IMR-90 (cell line): ENCODE results near the gene SLC25A11. TPM values are rescaled to one million over a fixed set of nuclear protein-coding genes. Genes with fewer than 3 reads are reported as not detected.

Experiments used
- ATAC-seq: fragments of 200-7000 bp; cut with Tn5 transposase; 2 replicates; pipeline ENCODE4 v1.9.1; 2020; ENCODE audit warnings: low read depth, mild to moderate bottlenecking, moderate library complexity
- BruUV-seq: library from RNA; stranded (reverse); fragments of 400-500 nt; replicated peaks from 2 replicates; lab custom pipeline; 2021; lab: Mats Ljungman, UMichigan
- CTCF ChIA-PET: fragments of 300-600 bp; formaldehyde crosslinking; extraction: SDS; loops from one replicate; lab custom pipeline; 2021; ENCODE audit warnings: antibody characterized with exemption; lab: Yijun Ruan, JAX
- POLR2A ChIA-PET: fragments of 300-600 bp; sonication (Branson Sonifier 250); formaldehyde crosslinking; loops from one replicate; lab custom pipeline; 2022; ENCODE audit warnings: antibody characterized with exemption; ENCODE audit not compliant: unreplicated experiment; lab: Charles Lee
- DNase-seq: peaks from one replicate; pipeline ENCODE4 v3.0.0; 2013
- H2AFZ ChIP-seq: replicated peaks from 2 replicates; pipeline ENCODE3; 2013; ENCODE audit warnings: low read length, mild to moderate bottlenecking; ENCODE audit not compliant: poor library complexity
- H2AK5ac ChIP-seq: 2 replicates; pipeline ENCODE4 v1.6.1; 2013; ENCODE audit warnings: low read depth, low read length, inconsistent platforms
- H2AK9ac ChIP-seq: replicated peaks from 2 replicates; pipeline ENCODE3; 2013; ENCODE audit warnings: mild to moderate bottlenecking, low read depth, low read length, moderate library complexity; ENCODE audit not compliant: poor library complexity
- H2BK120ac ChIP-seq: 2 replicates; pipeline ENCODE4 v1.6.1; 2013; ENCODE audit warnings: low read depth, low read length, inconsistent platforms
- H2BK15ac ChIP-seq: 3 replicates; pipeline ENCODE4 v1.6.1; 2013; ENCODE audit warnings: low read depth, low read length, inconsistent platforms
- H2BK20ac ChIP-seq: 2 replicates; pipeline ENCODE4 v1.6.1; 2013; ENCODE audit warnings: low read depth, mild to moderate bottlenecking, inconsistent platforms, low read length, moderate library complexity
- H2BK5ac ChIP-seq: 2 replicates; pipeline ENCODE4 v1.6.1; 2013; ENCODE audit warnings: mild to moderate bottlenecking, low read depth, low read length, inconsistent platforms; ENCODE audit not compliant: poor library complexity, severe bottlenecking
- H3K14ac ChIP-seq: replicated peaks from 2 replicates; pipeline ENCODE4 v1.6.1; 2013; ENCODE audit warnings: low read depth, low read length, inconsistent platforms
- H3K18ac ChIP-seq: 2 replicates; pipeline ENCODE4 v1.6.1; 2013; ENCODE audit warnings: low read depth, low read length, control low read depth
- H3K23ac ChIP-seq: 2 replicates; pipeline ENCODE4 v1.6.1; 2013; ENCODE audit warnings: low read depth, low read length, inconsistent platforms
- H3K27ac ChIP-seq: 2 replicates; pipeline ENCODE4 v1.5.1; 2013; ENCODE audit warnings: mild to moderate bottlenecking, control low read depth, low read length; ENCODE audit not compliant: insufficient read depth
- H3K27me3 ChIP-seq: 2 replicates; pipeline ENCODE4 v1.6.1; 2013; ENCODE audit warnings: low read length; ENCODE audit not compliant: control insufficient read depth, insufficient read depth
- H3K36me3 ChIP-seq: 2 replicates; pipeline ENCODE4 v1.6.1; 2013; ENCODE audit warnings: low read length, mixed read lengths; ENCODE audit not compliant: control insufficient read depth, insufficient read depth
- H3K4ac ChIP-seq: 2 replicates; pipeline ENCODE4 v1.6.1; 2013; ENCODE audit warnings: low read depth, low read length, inconsistent platforms
- H3K4me1 ChIP-seq: 2 replicates; pipeline ENCODE4 v1.6.1; 2013; ENCODE audit warnings: low read length, mixed read lengths; ENCODE audit not compliant: control insufficient read depth, insufficient read depth
- H3K4me2 ChIP-seq: 2 replicates; pipeline ENCODE4 v1.6.1; 2013; ENCODE audit warnings: low read depth, mild to moderate bottlenecking, control low read depth, low read length, moderate library complexity
- H3K4me3 ChIP-seq: 2 replicates; pipeline ENCODE4 v1.5.1; 2013; ENCODE audit warnings: low read depth, mild to moderate bottlenecking, control low read depth, low read length, moderate library complexity; ENCODE audit not compliant: insufficient read depth
- H3K56ac ChIP-seq: 2 replicates; pipeline ENCODE4 v1.6.1; 2013; ENCODE audit warnings: low read length, inconsistent platforms; ENCODE audit not compliant: insufficient read depth; ENCODE audit errors: extremely low read depth
- H3K79me1 ChIP-seq, 2 experiments: 2 replicates each; pipeline ENCODE4 v1.6.1; 2013; ENCODE audit warnings: low read length in 2 of 2, inconsistent platforms in 1 of 2, low read depth in 1 of 2
- H3K9ac ChIP-seq: 2 replicates; pipeline ENCODE4 v1.6.1; 2013; ENCODE audit warnings: low read depth, low read length, control low read depth
- H3K9me1 ChIP-seq: 2 replicates; pipeline ENCODE4 v1.6.1; 2013; ENCODE audit warnings: low read length, inconsistent platforms; ENCODE audit not compliant: insufficient read depth
- H3K9me3 ChIP-seq: 2 replicates; pipeline ENCODE4 v1.6.1; 2013; ENCODE audit warnings: low read length; ENCODE audit not compliant: control insufficient read depth, insufficient read depth
- H4K20me1 ChIP-seq: 2 replicates; pipeline ENCODE4 v1.6.1; 2013; ENCODE audit warnings: low read length, inconsistent platforms; ENCODE audit not compliant: insufficient read depth
- H4K5ac ChIP-seq: 2 replicates; pipeline ENCODE4 v1.6.1; 2013; ENCODE audit warnings: mild to moderate bottlenecking, low read depth, low read length, control low read depth
- H4K8ac ChIP-seq, 2 experiments: 2 replicates each; pipeline ENCODE4 v1.6.1; 2013; ENCODE audit warnings: low read depth in 2 of 2, low read length in 2 of 2, control low read depth in 1 of 2, inconsistent platforms in 1 of 2
- H4K91ac ChIP-seq: 2 replicates; pipeline ENCODE4 v1.6.1; 2013; ENCODE audit warnings: low read depth, low read length, inconsistent platforms; ENCODE audit not compliant: insufficient read depth
- BHLHE40 ChIP-seq: fragments of 150-350 bp; IDR thresholded peaks from 2 replicates; pipeline ENCODE4 v1.6.1; 2016; ENCODE audit warnings: mild to moderate bottlenecking, low read depth, low read length
- CEBPB ChIP-seq: IDR thresholded peaks from 2 replicates; pipeline ENCODE4 v1.6.1; 2012; ENCODE audit warnings: low read depth, low read length, improper control_type of control experiment
- MAFK ChIP-seq: IDR thresholded peaks from 2 replicates; pipeline ENCODE4 v1.6.1; 2012; ENCODE audit warnings: low read depth, low read length, improper control_type of control experiment
- NFE2L2 ChIP-seq: fragments of 150-350 bp; IDR thresholded peaks from 2 replicates; pipeline ENCODE4 v1.6.1; 2016; ENCODE audit warnings: low read depth, mild to moderate bottlenecking, low read length
- USF2 ChIP-seq: fragments of 150-350 bp; IDR thresholded peaks from 2 replicates; pipeline ENCODE4 v1.6.1; 2017; ENCODE audit warnings: mild to moderate bottlenecking, antibody characterized with exemption, low read length, low read depth
- WGBS, 2 experiments: methylation state at CpG; one replicate each; pipeline versions ENCODE4 v1.1.5 to v1.1.7; 2013; ENCODE audit warnings: missing lambda C conversion rate in 2 of 2; ENCODE audit not compliant: insufficient read length in 1 of 2; ENCODE audit errors: extremely low coverage in 2 of 2; 5-methylcytosine and 5-hydroxymethylcytosine counted together
- dilution Hi-C: fragments of 300-500 bp; cut with HindIII; formaldehyde crosslinking; loops from one replicate; pipeline ENCODE4 v1.14.3; 2018; ENCODE audit warnings: low sequenced_read_pairs; ENCODE audit not compliant: unreplicated experiment
- in situ Hi-C: fragments of 300-500 bp; cut with MboI; formaldehyde crosslinking; loops from 3 replicates; pipeline ENCODE4 v1.14.3; 2019; ENCODE audit warnings: low sequenced_read_pairs, inconsistent platforms, mixed read lengths
- intact Hi-C: fragments of 100-400 bp; cut with micrococcal nuclease; formaldehyde crosslinking; loops from 2 replicates; pipeline ENCODE4 v1.10.0; 2022
- polyA plus RNA-seq, 3 experiments: library from polyadenylated mRNA; depleted of rRNA; stranded (reverse); fragments of >200 nt; gene quantifications; 2 replicates each; pipeline ENCODE4 v1.2.3, GENCODE V29; 2012; ENCODE audit warnings: low replicate concordance in 1 of 3
- total RNA-seq: library from RNA; depleted of rRNA; stranded (reverse); fragments of >200 nt; gene quantifications from 2 replicates; pipeline ENCODE4 v1.2.3, GENCODE V29; 2012

The SLC25A11 gene
- total and polyA plus RNA-seq, 2 of the 4 experiments (the other 2 are of a cell fraction), result 35.0 to 62.2 TPM

GRCh38 chr17:4938688-4939545 is 929 bp downstream of the SLC25A11 start (continued):
- TF ChIP-seq MAFK (no peak), BHLHE40 (no peak), NFE2L2 (no peak)

GRCh38 chr17:4938069-4938491 is 1.8 kb downstream of the SLC25A11 start:
- POLR2A ChIA-PET, result no interaction called here
- no peak overlapping the region for H4K5ac ChIP-seq
- no peak overlapping the region for H3K9ac ChIP-seq
- no peak overlapping the region for H2AK9ac ChIP-seq
- no peak overlapping the region for H2BK20ac ChIP-seq
- H3K23ac ChIP-seq, result no peak overlapping the region
- DNase-seq (no peak), ATAC-seq (no peak)
- no peak overlapping the region for H2AK5ac ChIP-seq
- H3K27ac ChIP-seq, result no peak overlapping the region
- H4K8ac ChIP-seq, result no peak overlapping the region
- H3K4ac ChIP-seq, result no peak overlapping the region
- no peak overlapping the region for H3K4me3 ChIP-seq
- no peak overlapping the region for H3K14ac ChIP-seq
- peaks cover 19% of the 10 kb centered on the region; the same call in 1 of the 2 replicates for H4K20me1 ChIP-seq
- no CpG with 5 or more reads among the region's 11 CpGs for WGBS, 2 experiments
- peaks cover 17 to 42% of the 10 kb centered on the region in 2 experiments; a peak in 3 of 4 replicates for H3K79me1 ChIP-seq
- H3K18ac ChIP-seq, result no peak overlapping the region
- H4K91ac ChIP-seq, result no peak overlapping the region
- H3K4me2 ChIP-seq, result no peak overlapping the region; the same call in 1 of the 2 replicates
- peaks cover 17% of the 10 kb centered on the region for H3K9me1 ChIP-seq
- TF ChIP-seq USF2 (no peak), NFE2L2 (no peak), MAFK (no peak), CEBPB (no peak)
- H2BK5ac ChIP-seq, result no peak overlapping the region
- no peak overlapping the region for H3K56ac ChIP-seq
- no TSS peak for BruUV-seq
- H3K27me3 ChIP-seq, result no peaks in the 10 kb centered on the region
- H3K36me3 ChIP-seq, result peaks cover 26% of the 10 kb centered on the region
- no peak overlapping the region for H2BK15ac ChIP-seq
- in situ Hi-C loops (no loop called here), dilution Hi-C loops (no loop called here), intact Hi-C loops (no loop called here)
- no peak overlapping the region for H2BK120ac ChIP-seq
- H3K4me1 ChIP-seq, result peaks cover 14% of the 10 kb centered on the region
- H3K9me3 ChIP-seq, result no peaks in the 10 kb centered on the region
- CTCF ChIA-PET, result no interaction called here
- no peak overlapping the region for H2AFZ ChIP-seq
